HepG2 (cell line): Measurements from ENCODE around the gene CXCL17.

Experiments
- SP2 ChIP-seq: sonication (generic); formaldehyde crosslinking; IDR thresholded peaks from 2 replicates; pipeline ENCODE4 v1.5.1; 2020; ENCODE audit warnings: mild to moderate bottlenecking, missing genetic modification reagents
- SUZ12 ChIP-seq: fragments of 150-350 bp; IDR thresholded peaks from 2 replicates; pipeline ENCODE4 v1.6.1; 2014; ENCODE audit warnings: low read depth, low read length

DNA sequence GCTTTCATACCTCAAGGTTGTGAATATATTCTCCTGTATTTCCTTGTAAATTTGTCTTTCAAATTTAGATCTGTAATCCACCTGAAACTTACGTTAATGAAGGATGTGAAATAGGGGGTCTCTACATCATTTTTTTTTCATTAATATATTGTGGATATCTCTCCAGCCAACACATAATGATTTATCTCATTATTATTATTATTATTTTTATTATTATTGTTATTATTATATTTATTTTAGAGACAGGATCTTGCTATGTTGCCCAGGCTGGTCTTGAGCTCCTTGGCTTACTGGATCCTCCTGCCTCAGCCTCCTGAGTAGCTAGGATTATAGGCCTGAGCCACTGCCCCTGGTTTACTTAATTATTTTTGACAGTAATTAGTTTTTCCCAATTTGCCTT lies 11.3 kb downstream of the CXCL17 start:
- TF ChIP-seq SP2 (CRISPR knock-in tag) (no peak), SUZ12 (no peak)
